Measurements from ENCODE around the gene ACADSB. TPM values are rescaled to one million over a fixed set of nuclear protein-coding genes. Genes with fewer than 3 reads are reported as not detected.

Gene ACADSB
- total RNA-seq, 4 donors from 2014 or later, result 7.5 to 13.5 (median 10.4) TPM

GRCh38 chr10:123035467-123036086 lies 26.8 kb downstream of the ACADSB start:
- H3K4me3 ChIP-seq, result no peak overlapping the region
- H3K27ac ChIP-seq, result no peak overlapping the region
- intact Hi-C loops (cut with DNase I), result no loop called here
- 83 to 87% methylated on average over 8 of the region's 8 CpGs for WGBS, 2 donors
- TF ChIP-seq POLR2A (IDR thresholded peaks at IDR 0.05), result no peak
- TF ChIP-seq, protein P1, sequence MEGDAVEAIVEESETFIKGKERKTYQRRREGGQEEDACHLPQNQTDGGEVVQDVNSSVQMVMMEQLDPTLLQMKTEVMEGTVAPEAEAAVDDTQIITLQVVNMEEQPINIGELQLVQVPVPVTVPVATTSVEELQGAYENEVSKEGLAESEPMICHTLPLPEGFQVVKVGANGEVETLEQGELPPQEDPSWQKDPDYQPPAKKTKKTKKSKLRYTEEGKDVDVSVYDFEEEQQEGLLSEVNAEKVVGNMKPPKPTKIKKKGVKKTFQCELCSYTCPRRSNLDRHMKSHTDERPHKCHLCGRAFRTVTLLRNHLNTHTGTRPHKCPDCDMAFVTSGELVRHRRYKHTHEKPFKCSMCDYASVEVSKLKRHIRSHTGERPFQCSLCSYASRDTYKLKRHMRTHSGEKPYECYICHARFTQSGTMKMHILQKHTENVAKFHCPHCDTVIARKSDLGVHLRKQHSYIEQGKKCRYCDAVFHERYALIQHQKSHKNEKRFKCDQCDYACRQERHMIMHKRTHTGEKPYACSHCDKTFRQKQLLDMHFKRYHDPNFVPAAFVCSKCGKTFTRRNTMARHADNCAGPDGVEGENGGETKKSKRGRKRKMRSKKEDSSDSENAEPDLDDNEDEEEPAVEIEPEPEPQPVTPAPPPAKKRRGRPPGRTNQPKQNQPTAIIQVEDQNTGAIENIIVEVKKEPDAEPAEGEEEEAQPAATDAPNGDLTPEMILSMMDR (IDR thresholded peaks at IDR 0.05), result no peak
- peaks cover 0 to 59% (median 0%) of the 10 kb centered on the region in 3 donors for H3K36me3 ChIP-seq
- no peaks in the 10 kb centered on the region for H3K9me3 ChIP-seq
- H3K4me1 ChIP-seq, result no peaks in the 10 kb centered on the region
- no peaks in the 10 kb centered on the region for H3K27me3 ChIP-seq
- DNase-seq, result no peak

DNA sequence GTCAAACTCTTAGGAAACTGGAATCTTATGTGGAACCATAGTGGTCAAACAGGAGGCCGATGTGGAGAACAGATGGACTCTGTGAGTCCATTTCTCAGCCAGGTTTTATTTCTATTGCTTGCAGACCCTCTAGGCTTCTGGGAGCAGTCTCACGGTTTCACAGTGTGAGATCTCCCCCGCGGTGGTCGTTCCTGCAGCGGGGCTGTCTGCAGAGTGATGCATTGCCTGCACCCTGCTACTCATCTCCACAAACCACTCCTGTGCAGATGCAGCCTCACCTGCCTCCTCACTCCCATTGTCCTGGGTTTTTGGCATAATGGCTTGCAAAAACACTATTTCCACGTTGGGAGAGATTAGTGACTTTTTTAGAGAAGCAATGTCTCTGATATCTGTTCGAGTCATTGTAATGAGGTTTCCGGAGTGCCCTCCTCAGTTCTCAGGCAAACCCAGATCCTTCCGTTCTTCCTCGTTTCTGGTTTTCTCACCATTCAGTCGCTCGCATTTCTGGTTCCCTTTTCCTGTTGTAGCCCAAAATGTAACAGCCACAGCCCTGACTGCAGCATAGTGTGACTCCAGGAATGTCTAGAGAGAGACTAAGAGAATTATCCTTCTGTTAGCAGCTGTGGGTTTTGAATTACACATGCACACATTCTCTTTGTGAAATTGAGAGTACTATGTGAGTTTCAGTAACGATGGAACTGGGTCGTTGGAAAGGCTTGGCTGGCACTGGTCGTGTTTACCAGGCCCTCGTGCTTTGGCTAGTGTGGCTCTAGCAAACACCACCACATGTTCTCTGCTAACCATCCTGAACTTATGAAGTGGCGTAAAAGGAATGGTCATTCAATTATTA lies 30.2 kb downstream of the ACADSB start:
- no peak for DNase-seq
- H3K4me1 ChIP-seq, result no peaks in the 10 kb centered on the region
- peaks cover 0 to 80% (median 0%) of the 10 kb centered on the region in 3 donors for H3K36me3 ChIP-seq
- H3K4me3 ChIP-seq, result no peak overlapping the region
- no peak for TF ChIP-seq POLR2A (IDR thresholded peaks at IDR 0.05)
- TF ChIP-seq, protein P1 (IDR thresholded peaks at IDR 0.05), result no peak
- H3K9me3 ChIP-seq, result no peaks in the 10 kb centered on the region
- H3K27me3 ChIP-seq, result no peaks in the 10 kb centered on the region
- WGBS, 2 donors, result 72 to 78% methylated on average over 18 of the region's 18 CpGs
- H3K27ac ChIP-seq, result no peak overlapping the region
- intact Hi-C loops (cut with DNase I), result no loop called here

GRCh38 chr10:123039632-123039930 lies 30.8 kb downstream of the ACADSB start:
- Histone ChIP-seq H3K9me3 (no peaks in the 10 kb centered on the region), H3K27ac (no peak overlapping the region), H3K4me1 (no peaks in the 10 kb centered on the region), H3K27me3 (no peaks in the 10 kb centered on the region), H3K4me3 (no peak overlapping the region), H3K36me3 (peaks cover 0 to 82% (median 0%) of the 10 kb centered on the region in 3 donors)
- intact Hi-C loops (cut with DNase I), result no loop called here
- TF ChIP-seq, protein P1 (IDR thresholded peaks at IDR 0.05), result no peak
- no peak for TF ChIP-seq POLR2A (IDR thresholded peaks at IDR 0.05)
- DNase-seq, result no peak

- Histone ChIP-seq H3K4me1 (no peaks in the 10 kb centered on the region), H3K36me3 (peaks cover 0 to 74% (median 6%) of the 10 kb centered on the region in 3 donors), H3K27me3 (no peaks in the 10 kb centered on the region), H3K9me3 (no peaks in the 10 kb centered on the region), H3K4me3 (no peak overlapping the region), H3K27ac (no peak overlapping the region)
- TF ChIP-seq POLR2A (IDR thresholded peaks at IDR 0.05), result no peak
- TF ChIP-seq, protein P1 (IDR thresholded peaks at IDR 0.05), result no peak
- intact Hi-C loops (cut with DNase I), result loop anchor here (10.0 kb wide), 1 partner anchor 512 kb away; no protein-coding TSS in a partner anchor
- DNase-seq, result no peak
- 88 to 90% methylated on average over 12 of the region's 12 CpGs for WGBS, 2 donors
Observed at GRCh38 chr10:123042708-123043408, 34.1 kb downstream of the ACADSB start.
